ENCODE data around the gene UTS2B.

Gene UTS2B

GRCh38 chr3:191320316-191320715 is 10.0 kb downstream of the UTS2B start:
- DNase-seq, result no peak

GRCh38 chr3:191316876-191317603 is 13.3 kb downstream of the UTS2B start:
- DNase-seq, result no peak

GRCh38 chr3:191314109-191314728 is 16.1 kb downstream of the UTS2B start:
- no peak for DNase-seq

GRCh38 chr3:191313296-191313695 is 17.0 kb downstream of the UTS2B start:
- no peak for DNase-seq

GRCh38 chr3:191307341-191307740 is 23.0 kb downstream of the UTS2B start:
- no peak for DNase-seq

GRCh38 chr3:191306428-191306827 is 23.9 kb downstream of the UTS2B start:
- DNase-seq, result no peak

- DNase-seq, result no peak
Measured at GRCh38 chr3:191303596-191303995, 26.7 kb downstream of the UTS2B start.

- DNase-seq, result no peak
Measured at GRCh38 chr3:191302451-191302850, 27.9 kb downstream of the UTS2B start.

GRCh38 chr3:191301782-191302411 is 28.4 kb downstream of the UTS2B start:
- no peak for DNase-seq

GRCh38 chr3:191301017-191301416 is 29.3 kb downstream of the UTS2B start:
- no peak for DNase-seq

GRCh38 chr3:191300422-191300821 is 29.9 kb downstream of the UTS2B start:
- DNase-seq, result no peak

GRCh38 chr3:191298846-191299245 is 31.5 kb downstream of the UTS2B start:
- no peak for DNase-seq

- no peak for DNase-seq
Measured at GRCh38 chr3:191296041-191296541, 34.2 kb downstream of the UTS2B start.

- DNase-seq, result no peak
Measured at GRCh38 chr3:191294291-191294690, 36.0 kb downstream of the UTS2B start.

- no peak for DNase-seq
Measured at GRCh38 chr3:191292243-191293015, 37.9 kb downstream of the UTS2B start.

- DNase-seq, result no peak
Measured at GRCh38 chr3:191290311-191291025, 39.9 kb downstream of the UTS2B start.

GRCh38 chr3:191283400-191283799 is 46.9 kb downstream of the UTS2B start:
- no peak for DNase-seq

- no peak for DNase-seq
Measured at GRCh38 chr3:191282251-191283185, 47.8 kb downstream of the UTS2B start.

GRCh38 chr3:191280882-191281281 is 49.4 kb downstream of the UTS2B start:
- no peak for DNase-seq

GRCh38 chr3:191280111-191280510 is 50.2 kb downstream of the UTS2B start:
- DNase-seq, result no peak

- DNase-seq, result no peak
Measured at GRCh38 chr3:191275751-191276150, 54.6 kb downstream of the UTS2B start.

Data from kidney glomerular epithelial cell (primary cell).